Stimulated activated naive CD4-positive, alpha-beta T cell treated with Interleukin-2 at 50 U/mL for 16 hours (primary cell): Measurements from ENCODE around the gene ITM2A.

Experiments
- DNase-seq: peaks from one replicate; lab custom pipeline; 2025; lab: John Stamatoyannopoulos, UW

ITM2A gene

GRCh38 chrX:79366873-79367749, at the start of gene ITM2A:
Gene ITM2A, minus strand, starts transcription at chrX:79367334. Its CDS starts 119 bp downstream, at chrX:79367215.
- peak; percentile 61 for DNase-seq

DNA sequence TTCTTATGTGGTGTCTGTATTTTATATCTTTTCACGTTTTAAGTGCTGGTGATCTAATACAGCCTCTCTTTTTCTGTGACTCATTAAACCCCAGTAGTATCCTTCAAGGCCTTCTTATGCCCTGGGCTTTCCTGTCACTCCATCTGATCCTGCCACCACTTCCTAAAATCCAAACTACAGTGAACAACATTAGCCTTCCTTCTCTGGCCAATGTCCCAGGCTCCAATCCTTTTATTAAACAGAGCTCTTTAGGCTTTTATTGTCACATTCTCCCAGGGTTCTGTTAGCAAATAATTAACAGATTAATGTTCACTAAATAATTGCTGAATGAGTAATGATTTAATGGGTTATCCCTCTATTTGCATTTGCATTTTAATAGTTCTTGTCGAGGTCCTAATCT, 47.9 kb upstream of the ITM2A start:
- DNase-seq, result no peak

GRCh38 chrX:79413963-79414362, 46.8 kb upstream of the ITM2A start:
- DNase-seq, result no peak

DNA sequence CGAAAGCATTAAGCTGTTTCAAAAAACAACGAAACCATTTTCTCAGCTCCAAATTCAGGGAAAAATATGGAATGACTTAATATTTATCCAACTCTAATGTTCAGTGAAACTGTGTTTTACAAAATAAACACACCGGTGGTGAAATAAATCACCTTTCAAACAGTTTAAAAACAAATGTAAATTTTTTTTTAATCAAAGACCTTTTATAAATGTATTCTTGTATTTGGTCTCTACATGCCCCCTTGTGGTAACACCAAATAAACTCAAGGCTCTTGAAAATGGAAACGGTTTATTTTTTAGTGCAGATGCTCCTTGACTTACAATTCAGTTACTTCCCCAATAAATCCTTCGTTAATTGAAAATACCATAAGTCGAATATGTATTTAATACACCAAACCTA, 45.8 kb upstream of the ITM2A start:
- DNase-seq, result no peak

- no peak for DNase-seq
Observed at GRCh38 chrX:79412166-79412565, 45.0 kb upstream of the ITM2A start.

DNA sequence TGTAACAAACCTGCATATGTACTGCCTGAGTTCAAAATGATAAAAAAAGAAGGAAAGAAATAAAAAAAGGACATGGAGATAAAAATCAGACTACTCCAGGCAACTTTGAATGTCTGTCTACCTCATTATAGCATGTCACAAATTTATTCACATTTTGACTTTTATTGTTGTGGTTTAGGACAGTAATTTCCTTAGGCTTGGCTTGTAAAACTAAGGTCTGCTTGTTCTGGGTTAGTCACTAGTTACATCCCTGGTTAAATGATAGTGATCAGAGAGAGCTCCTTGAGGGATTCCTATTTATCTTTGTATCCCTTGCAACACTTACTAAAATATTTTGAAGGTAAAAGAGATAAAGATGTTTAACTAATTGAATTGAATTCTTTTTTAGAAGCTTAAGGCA, 42.5 kb upstream of the ITM2A start:
- DNase-seq, result no peak

GRCh38 chrX:79408623-79409322, 41.6 kb upstream of the ITM2A start:
- no peak for DNase-seq

DNA sequence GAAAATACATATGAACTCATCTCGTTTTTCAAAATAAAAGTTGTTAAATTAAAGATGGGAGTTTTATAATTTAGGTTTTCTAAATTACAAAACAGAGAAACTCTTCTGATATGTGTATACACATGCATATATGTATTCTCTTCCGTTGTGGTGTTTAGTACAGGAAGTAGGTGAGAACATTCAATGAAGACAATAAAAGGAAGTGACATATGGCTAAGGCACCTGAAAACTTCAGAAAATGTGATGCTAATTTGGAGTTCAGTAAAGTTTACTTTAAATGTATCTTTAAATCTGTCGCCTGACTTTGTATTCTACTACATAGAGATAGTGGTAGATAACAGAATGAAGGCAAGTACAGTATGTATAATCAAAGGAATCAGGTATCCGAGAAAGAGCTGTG, 33.5 kb upstream of the ITM2A start:
- DNase-seq, result no peak

DNA sequence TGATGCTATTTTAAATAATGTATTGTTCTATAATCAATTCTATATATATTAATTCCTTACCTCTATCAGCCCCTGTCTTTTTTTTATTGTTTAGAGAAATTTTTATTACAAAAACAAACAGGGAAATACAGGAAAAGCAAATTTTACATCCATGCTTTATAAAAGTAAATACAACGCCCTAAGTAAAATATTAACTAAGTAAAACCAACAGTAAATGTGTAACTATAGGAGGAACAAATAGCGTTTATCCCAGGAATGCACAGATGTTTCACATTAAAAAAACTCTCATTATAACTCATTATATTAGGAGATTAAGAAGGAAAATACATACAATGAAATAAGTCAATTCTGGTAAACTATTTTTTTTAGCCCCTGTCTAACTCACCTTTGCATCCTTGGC, 8.2 kb upstream of the ITM2A start:
- no peak for DNase-seq

- DNase-seq, result no peak
Observed at GRCh38 chrX:79371640-79372039, 4.5 kb upstream of the ITM2A start.

DNA sequence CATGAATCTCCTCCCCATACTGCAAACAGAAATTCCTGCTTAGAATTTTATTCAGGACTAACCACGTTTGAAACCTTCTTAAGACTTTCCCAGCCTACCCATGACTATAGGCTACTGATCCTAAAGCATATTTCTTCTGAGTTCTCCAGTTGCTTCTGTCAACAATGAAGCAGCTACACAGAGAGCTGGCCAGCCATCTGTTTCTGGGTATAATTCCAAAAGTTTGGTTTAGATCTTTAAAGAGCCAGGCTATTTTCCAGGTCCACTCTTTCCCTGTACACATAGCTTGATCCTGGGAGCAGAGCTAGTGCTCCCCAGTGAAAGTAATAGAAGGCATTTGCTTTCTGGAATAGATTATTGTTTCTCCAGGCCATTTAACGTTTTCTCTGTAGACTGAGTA, 4.0 kb upstream of the ITM2A start:
- DNase-seq, result no peak

DNA sequence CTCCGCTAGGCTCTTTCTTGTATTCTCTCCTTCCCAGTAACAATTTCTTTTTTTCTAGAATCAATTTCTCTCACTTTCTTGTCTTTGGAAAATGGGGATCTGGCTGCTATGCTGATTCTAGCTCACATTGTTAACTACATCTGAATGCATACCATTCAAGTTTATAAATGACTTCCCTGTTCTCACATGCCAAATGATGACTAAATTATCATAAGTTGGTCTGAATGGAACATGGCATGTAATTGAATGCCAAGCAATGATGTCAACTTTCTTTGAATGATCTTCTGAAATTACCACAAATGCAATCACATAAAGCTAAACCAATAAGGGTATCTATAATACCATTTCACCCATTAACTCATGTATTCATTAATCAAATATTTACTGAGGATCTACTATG, 2.7 kb upstream of the ITM2A start:
- DNase-seq, result no peak

GRCh38 chrX:79368441-79368840, 1.3 kb upstream of the ITM2A start:
- DNase-seq, result no peak

GRCh38 chrX:79367907-79368306, 773 bp upstream of the ITM2A start:
- peak; percentile 0 for DNase-seq

DNA sequence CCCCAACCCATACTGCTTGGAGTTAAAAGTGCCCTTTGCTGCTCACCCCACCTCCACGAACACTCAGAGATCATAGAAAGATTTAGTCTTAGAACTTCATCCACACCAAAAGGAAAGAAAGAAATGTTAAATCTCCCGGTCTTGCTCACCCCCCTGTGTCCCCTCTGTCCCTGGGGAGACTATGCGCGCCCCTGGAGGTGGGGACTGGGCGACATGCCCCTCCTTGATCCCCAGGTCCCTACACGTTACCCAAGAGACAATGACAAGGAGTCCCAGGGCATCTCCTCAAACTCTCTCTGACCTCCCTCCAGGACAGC, 620 bp downstream of the ITM2A start:
- peak; percentile 9 for DNase-seq

DNA sequence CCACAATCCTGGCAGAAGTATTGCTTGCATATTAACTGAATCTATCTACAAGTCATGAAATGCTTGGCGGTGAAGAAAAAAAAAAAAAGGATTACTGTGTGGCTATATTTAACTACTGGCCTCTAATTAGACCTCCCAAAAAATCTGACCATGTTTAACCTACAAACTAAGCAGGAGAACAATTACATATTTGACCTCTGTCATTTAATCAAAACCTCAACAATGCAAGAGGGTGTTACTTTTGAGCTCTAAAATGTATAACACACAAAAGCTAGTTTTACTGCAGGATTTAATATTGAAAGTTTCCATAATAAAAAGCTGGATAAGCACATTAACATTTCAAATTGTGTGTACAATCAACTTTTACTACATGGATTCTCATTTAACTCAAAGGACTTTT, 1.5 kb downstream of the ITM2A start:
- no peak for DNase-seq

- DNase-seq, result no peak
Observed at GRCh38 chrX:79364306-79364705, 2.8 kb downstream of the ITM2A start.

GRCh38 chrX:79361192-79361870, 5.8 kb downstream of the ITM2A start:
- DNase-seq, result no peak

DNA sequence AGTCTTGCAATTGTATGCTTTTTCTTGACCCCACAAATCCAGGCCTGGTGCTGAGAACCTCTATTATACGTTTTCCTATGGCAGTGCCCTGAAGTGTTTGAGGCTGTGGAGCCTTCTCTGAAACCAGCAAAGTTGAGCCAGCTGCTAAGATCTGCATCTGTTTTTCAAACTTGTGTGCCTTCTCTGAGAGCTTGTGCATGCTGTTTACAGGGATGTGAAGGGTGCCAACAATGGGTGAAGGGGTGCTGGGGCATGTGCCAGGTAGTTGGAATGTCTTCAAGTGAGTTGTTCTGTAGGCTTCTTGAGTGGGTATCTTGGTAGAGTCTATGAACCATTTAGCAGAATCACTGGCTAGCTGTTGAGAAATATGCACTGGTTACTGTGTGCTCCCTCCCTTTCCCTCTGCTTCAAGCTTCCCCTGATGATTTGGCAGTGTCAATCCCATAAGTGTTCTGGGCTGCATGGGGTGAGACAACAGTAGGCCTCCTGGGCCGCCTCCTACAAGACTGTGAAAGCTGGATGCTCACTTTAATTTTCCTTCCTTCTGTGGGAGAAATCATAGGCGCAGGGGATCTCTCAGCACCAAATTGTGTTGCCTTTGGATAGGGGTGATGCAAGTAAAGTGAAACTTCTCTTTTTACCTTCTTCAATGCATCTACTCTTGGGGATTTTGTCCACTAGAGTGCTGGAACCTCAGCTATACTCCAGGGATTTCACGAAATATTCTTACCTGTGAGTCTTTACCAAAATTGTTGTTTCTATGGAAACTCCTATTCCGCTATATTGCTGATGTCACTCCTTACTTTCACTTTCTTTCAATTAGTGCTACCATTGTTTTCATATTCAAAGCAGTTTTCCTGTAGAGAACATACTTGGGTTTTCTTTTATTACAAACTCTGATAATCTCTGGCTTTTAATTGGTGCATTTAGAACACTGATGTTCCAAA, 30.0 kb downstream of the ITM2A start:
- DNase-seq, result no peak

DNA sequence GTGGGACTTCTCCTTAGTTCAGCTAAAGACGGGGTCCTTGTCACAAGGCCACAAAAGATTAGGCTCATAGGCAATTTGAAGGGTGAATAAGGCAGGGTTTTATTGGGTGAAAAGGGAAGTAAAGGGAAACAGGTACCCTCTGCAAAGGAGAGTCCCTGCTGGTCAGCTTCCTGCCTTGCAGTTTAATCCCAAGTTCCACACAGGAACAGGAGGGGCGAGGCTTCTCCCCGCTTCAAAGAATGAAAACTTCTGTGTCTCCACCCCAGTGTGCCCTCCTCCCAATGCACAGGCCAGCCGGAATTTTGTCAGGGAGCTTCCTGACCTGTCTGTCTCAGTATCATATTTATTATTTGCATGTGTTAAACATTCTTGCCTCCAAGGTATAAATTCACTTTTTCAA, 37.1 kb downstream of the ITM2A start:
- DNase-seq, result no peak

DNA sequence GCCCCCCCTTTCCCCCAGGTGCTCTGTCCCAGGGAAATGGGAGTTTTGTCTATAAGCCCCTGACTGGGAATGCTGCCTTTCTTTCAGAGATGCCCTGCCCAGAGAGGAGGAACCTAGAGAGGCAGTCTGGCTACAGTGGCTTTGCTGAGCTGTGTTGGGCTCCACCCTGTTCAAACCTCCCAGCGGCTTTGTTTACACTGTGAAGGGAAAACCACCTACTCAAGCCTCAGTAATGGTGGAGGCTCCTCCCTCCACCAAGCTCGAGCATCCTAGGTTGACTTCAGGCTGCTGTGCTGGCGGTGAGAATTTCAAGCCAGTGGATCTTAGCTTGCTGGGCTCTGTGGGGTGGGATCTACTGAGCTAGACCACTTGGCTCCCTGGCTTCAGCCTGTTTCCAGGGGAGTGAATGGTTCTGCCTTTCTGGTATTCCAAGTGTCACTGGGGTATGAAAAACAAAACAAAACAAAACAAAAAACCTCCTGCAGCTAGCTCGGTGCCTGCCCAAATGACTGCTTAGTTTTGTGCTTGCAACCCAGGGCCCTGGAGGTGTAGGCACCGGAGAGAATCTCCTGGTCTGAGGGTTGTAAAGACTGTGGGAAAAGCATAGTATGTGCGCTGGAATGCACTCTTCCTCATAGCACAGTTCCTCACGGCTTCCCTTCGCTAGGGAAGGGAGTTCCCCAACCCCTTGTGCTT, 41.7 kb downstream of the ITM2A start:
- peak; percentile 8 for DNase-seq
